HG02642 (cell line): ENCODE measurements around the gene PRDX4.
"Not testable (repeated sequence)": the region's sequence is repeated elsewhere in the genome, so short reads cannot be mapped to it uniquely, and the experiment has no call there.

Experiments
- ATAC-seq: cut with Tn5 transposase; IDR thresholded peaks from one replicate; pipeline ENCODE4 v1.9.1; 2021; ENCODE audit warnings: mild to moderate bottlenecking; ENCODE audit not compliant: unreplicated experiment, poor library complexity

PRDX4 gene

DNA sequence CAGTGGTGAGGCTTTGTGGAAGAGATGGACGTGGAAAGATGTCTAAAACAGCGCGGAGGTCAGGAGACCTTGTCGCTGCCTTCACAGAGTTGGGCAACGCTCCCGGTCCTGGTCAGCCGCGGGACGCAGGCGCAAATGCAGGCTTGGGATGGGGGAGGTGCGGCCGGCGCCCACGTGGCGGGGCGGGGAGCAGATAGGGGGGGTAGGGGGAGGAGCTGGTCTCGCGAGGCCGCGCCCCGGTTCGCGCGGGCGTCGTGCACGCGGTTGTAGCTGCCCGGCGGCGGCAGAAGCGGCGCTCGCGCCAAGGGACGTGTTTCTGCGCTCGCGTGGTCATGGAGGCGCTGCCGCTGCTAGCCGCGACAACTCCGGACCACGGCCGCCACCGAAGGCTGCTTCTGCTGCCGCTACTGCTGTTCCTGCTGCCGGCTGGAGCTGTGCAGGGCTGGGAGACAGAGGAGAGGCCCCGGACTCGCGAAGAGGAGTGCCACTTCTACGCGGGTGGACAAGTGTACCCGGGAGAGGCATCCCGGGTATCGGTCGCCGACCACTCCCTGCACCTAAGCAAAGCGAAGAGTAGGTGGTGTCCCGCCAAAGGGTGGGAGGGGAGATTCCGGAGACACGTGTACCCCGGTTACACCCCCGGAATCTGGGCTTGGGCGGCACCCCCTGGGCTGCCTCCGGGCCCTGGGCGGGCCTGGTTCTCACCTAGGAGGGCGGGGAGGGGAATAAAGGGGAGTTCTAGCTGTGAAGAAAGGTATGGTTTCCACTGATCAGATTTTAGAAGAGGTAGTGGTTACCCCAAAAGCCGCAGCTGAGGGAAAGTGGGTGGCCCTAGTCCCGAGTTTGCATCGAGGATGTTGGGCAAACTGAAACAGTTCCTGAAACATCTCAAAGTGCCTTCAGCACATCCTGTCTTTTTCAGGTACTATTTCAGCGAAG lies at the start of gene PRDX4:
Gene PRDX4 (plus strand): TSS at position 255 of the 939 bp plus-strand sequence. CDS start 78 bp downstream, at position 333.
- peak; percentile 70 for ATAC-seq

GRCh38 chrX:23621621-23622265 lies 45.5 kb upstream of the PRDX4 start:
- no peak for ATAC-seq

DNA sequence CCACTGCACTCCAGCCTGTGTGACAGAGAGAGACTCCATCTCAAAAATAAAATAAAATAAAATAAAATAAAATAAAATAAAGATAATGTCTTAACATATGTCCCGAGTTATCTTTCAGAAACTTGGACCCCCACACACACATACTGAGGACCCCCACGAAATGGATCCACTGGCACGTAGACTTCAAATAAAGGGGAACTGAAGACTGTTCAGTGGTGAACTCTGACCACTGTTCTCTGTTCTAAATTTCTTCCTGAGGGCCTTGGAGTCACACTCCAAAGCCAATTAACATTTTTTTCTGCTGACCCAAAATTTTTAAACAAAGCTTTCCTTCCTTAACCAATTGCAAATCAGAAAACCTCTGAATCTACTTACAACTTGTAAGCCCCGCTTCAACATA lies 43.5 kb upstream of the PRDX4 start:
- ATAC-seq, result no peak

DNA sequence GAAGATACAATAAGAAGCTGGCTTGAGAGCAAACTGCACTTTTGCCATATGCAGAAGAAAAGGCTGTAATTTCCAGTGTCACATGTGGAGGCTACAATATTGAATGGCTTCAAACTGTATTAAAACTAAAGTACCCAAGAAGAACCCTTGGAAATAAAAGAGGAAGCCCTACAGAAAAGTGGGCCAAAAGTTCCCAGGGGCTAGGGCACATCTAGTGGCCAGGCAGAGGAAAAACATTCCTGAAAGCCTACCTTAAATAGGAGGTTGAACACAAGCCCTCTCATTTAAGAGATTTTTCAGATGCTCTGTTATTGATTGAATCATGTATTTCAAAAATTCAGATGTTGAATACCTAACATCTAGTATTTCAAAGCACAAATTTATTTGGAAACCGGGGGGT lies 40.6 kb upstream of the PRDX4 start:
- ATAC-seq, result no peak

DNA sequence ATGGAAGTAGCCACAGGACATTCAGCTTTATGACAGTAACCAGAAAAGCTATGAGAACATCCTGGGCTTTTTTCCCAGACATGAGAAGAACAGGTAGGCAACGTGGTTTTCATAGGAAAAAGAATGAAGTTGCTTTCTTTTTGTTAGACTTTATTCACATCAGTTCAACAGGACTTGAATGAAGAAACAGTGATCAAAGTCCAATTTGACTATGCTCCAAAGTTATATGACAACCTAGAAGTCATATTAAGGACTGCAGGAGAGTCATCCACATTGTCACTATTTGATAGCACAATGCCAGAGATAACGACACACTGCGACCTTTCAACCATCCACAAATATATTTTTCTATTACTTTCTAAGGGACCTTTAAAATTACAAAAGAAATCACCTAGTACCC lies 39.2 kb upstream of the PRDX4 start:
- ATAC-seq, result no peak

GRCh38 chrX:23631136-23631535 lies 36.2 kb upstream of the PRDX4 start:
- ATAC-seq, result no peak

DNA sequence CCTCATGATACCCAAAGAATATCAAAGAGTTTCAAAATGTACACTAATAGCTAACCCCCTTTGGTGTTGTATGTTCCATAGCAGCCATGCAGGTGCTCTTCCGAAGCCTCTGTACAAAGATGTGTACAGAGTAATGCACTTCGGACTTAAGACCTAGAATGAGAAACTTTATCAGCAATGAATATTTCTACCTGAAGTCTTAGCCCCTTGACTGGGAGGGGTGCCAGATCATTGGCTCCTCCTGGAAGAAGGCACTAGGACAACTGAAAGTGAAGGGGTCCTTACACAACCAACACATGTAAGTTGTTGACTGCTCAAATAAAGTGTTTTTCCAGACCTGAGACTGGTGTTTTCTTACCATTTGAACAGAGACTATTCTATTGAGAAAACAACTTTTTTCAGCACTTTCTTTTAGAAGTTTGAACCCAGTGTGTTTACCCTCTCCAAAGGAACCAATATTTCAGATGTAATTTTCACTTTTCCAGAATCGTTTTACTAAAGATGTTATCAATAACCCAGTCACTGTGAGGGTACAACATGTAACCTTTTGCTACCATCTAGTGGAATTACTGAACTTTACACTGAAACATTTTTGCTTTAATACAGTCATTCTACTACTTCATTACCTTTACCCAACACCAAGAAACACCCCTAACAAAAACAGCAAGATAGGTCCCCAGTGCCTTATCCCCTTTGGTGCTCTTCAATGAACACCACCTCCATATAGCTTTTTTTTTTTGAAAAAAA lies 33.3 kb upstream of the PRDX4 start:
- ATAC-seq, result no peak

DNA sequence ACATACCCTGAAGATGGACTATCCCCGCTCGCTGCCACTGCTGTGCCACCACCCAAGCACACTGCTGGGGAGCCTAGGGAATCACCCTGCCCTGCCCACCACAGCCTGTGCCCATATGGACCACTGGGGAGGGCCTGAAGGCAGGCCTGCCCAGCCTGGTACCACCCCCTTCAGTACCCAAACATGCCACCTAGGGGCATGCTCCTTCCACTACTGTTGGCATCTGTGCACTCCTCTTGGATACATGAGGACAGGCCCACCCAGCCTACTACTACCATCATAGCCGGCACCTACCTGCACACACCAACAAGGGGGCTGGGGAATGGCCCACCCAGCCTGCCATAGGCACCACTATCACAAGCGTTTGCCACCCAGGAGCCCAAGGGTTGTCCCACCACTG lies 30.1 kb upstream of the PRDX4 start:
- no peak for ATAC-seq

GRCh38 chrX:23643020-23643419 lies 24.3 kb upstream of the PRDX4 start:
- no peak for ATAC-seq

DNA sequence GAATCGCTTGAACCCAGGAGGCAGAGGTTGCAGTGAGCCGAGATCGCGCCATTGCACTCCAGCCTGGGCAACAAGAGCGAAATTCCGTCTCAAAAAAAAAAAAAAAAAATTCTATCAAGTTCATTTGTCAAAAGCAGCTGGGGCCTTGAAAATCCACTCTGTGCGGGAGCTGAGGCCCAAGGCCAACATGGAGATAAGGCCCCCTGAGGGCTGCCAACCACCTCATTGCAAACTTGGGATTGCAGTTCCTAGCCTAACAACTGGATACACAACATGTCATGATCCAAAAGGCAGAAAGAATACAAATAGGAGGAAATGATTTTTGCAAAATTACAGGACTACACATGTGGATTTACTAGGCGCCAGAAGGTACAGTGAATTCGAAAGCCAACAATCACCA lies 22.5 kb upstream of the PRDX4 start:
- ATAC-seq, result no peak

DNA sequence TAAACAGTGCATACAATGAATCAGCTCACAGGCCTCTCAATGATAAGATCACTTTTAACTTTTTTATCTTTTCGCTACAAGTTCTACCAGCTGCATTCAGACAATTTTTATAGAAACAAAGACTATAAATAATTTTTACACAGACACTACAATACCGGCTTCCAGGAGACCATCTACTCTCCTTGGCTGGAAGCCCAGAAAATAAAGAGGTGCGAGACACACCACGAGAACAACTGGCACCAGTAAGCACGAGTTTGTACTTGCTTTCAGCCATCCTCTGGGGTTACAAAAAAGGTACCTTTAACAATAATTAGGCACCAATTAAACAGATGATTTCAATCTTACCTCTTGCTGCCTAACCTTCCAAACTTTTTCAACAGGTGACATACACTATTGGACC lies 11.2 kb upstream of the PRDX4 start:
- no peak for ATAC-seq

- no peak for ATAC-seq
Observed at GRCh38 chrX:23656684-23657083, 10.6 kb upstream of the PRDX4 start.

DNA sequence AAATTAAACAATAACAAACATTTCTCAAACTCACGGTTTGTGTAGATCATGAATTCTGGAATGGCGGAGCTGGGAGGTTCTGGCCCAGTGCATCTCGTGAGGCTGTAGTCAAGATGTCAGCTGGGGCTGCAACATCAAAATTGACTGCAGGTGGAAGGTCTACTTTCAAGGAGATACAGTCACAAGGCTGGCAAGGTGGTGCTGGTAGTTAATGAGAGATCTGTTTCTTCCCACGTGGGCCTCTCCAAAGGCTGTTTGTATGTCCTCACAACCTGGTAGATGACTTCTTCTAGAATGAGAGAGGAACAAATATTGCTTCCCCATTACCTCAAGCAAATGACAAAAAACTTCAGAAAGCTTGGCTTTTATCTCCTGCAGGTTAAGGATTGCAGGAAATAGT lies 8.0 kb upstream of the PRDX4 start:
- ATAC-seq, result no peak

GRCh38 chrX:23660083-23660765 lies 7.1 kb upstream of the PRDX4 start:
- not testable (repeated sequence) for ATAC-seq

DNA sequence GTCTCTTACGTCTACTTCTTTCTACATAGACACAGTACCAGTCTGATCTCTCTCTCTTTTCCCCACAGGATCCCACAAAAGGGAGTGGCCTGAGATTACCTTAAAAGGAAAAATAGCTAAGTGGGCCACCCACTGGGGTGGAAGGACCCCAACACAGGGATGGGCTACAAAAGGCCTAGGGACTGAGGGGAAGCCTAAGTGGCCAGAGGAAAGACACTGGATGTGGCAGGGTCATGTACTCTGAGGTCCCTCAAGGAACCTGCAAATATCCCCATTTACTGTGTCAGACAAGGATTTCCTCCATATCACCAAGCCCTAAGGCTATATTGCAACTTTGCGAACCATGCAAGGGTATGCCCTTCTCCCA lies 6.5 kb upstream of the PRDX4 start:
- no peak for ATAC-seq

DNA sequence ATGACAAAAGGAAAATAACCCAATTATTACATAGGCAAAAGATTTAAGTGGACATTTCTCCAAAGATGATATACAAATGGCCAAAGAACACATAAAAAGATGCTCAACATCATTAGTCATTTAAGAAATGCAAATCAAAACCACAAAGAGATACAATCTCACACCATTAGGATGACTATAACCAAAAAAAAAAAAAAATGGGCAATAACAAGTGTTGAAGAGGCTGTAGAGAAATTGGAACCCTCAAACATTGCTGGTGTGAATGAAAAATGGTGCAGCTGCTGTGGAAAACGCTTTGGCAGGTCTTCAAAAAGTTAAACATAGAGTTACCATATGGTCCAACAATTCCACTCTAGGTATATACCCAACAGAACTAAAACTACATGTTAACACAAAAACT lies 5.6 kb upstream of the PRDX4 start:
- no peak for ATAC-seq

DNA sequence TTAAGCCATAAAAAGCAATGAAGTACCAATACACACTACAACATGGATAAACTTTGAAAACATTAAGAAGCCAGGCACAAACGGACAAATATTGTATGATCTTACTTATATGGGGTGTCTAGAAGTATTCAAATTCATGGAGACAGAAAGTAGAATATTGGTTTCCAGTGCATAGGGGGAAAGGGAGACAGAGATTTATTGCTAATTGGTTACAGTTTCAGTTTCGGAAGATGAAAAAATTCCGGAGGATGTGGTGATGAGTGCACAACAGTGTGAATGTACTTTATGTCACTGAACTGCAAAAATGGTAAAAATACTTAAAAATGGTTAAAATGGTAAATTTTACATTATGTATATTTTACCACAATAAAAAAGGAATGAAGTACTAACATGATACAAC lies 5.1 kb upstream of the PRDX4 start:
- peak; percentile 50 for ATAC-seq

DNA sequence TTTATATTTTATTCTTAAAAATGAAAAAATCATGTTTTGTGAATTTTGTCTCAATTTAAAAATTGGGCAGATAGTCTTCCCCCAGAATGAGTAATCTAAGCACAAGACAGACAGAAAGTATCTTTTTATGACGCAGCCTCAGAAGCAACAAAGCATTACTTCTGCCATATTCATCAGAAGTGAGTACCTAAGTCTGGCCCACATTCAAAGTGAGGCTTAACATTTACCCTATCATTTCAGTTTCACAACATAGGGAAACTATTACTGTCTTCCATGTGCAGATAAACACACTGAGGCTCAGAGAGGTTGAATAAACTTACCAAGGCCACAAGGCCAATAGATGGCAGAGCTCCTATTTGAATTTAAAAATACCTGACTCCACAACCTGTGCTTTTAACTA lies 4.4 kb upstream of the PRDX4 start:
- ATAC-seq, result peak; percentile 46

GRCh38 chrX:23664496-23664895 lies 2.8 kb upstream of the PRDX4 start:
- ATAC-seq, result no peak

- ATAC-seq, result no peak
Observed at GRCh38 chrX:23666282-23666681, 1.0 kb upstream of the PRDX4 start.

DNA sequence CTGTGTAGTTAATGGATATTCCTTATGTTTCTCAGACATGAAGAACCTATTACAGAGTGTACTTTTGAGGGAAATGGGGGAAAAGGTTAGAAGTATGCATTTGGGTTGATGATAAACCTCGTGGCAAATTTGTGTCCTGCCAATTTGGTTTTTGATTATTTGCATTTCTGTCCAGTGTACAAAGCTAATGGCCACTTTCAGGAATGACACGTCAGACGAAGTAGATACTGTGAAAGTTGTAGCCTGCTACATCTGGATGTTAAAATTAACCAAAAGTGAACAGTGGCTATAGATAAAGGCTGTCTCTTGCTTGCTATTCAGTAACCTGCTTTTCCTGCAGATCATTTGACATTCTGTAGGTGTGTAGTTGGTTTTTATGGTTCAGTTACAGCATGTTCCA lies 1.0 kb downstream of the PRDX4 start:
- peak; percentile 40 for ATAC-seq
